Thoracic aorta (tissue), 2 donors: Measurements from ENCODE around the gene GEMIN2. TPM values are rescaled to one million over a fixed set of nuclear protein-coding genes. Genes with fewer than 3 reads are reported as not detected.
"Not testable (repeated sequence)": the region's sequence is repeated elsewhere in the genome, so short reads cannot be mapped to it uniquely, and the experiment has no call there.

ENCODE experiments used
- ATAC-seq: fragments of 150-250 bp; one replicate; pipeline ENCODE4 v1.8.0; 2017; ENCODE audit warnings: low read depth; ENCODE audit not compliant: insufficient number of reproducible peaks, low FRiP score
- DNase-seq: peaks from one replicate; pipeline ENCODE4 v3.0.0-alpha.2; 2020; ENCODE audit warnings: low spot score
- H3K27ac ChIP-seq, 2 donors: fragments of 200-600 bp; sonication (generic); 1 replicate in 1 of 2; 2 replicates in 1 of 2; pipeline ENCODE4 v1.5.1; 2016; ENCODE audit warnings: mild to moderate bottlenecking in 2 of 2, moderate library complexity in 2 of 2
- H3K27me3 ChIP-seq: fragments of 200-600 bp; sonication (generic); replicated peaks from 2 replicates; pipeline ENCODE4 v1.6.0; 2016; ENCODE audit warnings: mild to moderate bottlenecking; ENCODE audit not compliant: insufficient read depth
- H3K36me3 ChIP-seq: fragments of 200-600 bp; sonication (generic); one replicate; pipeline ENCODE4 v1.5.1; 2016
- H3K4me1 ChIP-seq, 2 donors: fragments of 200-600 bp; sonication (generic); 1 replicate in 1 of 2; 2 replicates in 1 of 2; pipeline versions ENCODE4 v1.5.1 to v1.6.0; 2016; ENCODE audit warnings: low read depth in 2 of 2, mild to moderate bottlenecking in 1 of 2; ENCODE audit not compliant: control insufficient read depth in 1 of 2
- H3K4me3 ChIP-seq: fragments of 200-600 bp; sonication (generic); 2 replicates; pipeline ENCODE4 v1.5.1; 2016; ENCODE audit warnings: mild to moderate bottlenecking
- H3K9me3 ChIP-seq: fragments of 200-600 bp; sonication (generic); 2 replicates; pipeline ENCODE4 v1.5.1; 2016
- total RNA-seq, 2 donors: library from RNA; depleted of rRNA; stranded (reverse); fragments of >200 nt; gene quantifications; one replicate each; pipeline versions ENCODE4 v1.1.0 to v1.2.3, GENCODE V29; 2016
- TF ChIP-seq, protein P1 (sequence below): fragments of 200-600 bp; sonication (generic); IDR thresholded peaks from one replicate; pipeline ENCODE4 v1.5.1; 2019; ENCODE audit warnings: antibody characterized with exemption

The GEMIN2 gene
- total RNA-seq, 2 donors from 2014 or later: 7.6 to 9.5 TPM

DNA sequence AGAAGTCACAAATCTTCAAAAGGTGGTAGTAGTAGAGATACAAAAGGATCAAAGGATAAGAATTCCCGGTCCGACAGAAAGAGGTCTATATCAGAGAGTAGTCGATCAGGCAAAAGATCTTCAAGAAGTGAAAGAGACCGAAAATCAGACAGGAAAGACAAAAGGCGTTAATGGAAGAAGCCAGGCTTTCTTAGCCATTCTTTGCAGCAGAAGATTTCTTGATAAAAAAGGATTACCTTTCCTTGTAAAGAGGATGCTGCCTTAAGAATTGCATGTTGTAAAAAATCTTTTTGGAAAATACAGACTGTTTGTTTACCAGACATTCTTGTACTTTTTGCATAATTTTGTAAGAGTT is 67.5 kb downstream of the GEMIN2 start:
- TF ChIP-seq, protein P1, sequence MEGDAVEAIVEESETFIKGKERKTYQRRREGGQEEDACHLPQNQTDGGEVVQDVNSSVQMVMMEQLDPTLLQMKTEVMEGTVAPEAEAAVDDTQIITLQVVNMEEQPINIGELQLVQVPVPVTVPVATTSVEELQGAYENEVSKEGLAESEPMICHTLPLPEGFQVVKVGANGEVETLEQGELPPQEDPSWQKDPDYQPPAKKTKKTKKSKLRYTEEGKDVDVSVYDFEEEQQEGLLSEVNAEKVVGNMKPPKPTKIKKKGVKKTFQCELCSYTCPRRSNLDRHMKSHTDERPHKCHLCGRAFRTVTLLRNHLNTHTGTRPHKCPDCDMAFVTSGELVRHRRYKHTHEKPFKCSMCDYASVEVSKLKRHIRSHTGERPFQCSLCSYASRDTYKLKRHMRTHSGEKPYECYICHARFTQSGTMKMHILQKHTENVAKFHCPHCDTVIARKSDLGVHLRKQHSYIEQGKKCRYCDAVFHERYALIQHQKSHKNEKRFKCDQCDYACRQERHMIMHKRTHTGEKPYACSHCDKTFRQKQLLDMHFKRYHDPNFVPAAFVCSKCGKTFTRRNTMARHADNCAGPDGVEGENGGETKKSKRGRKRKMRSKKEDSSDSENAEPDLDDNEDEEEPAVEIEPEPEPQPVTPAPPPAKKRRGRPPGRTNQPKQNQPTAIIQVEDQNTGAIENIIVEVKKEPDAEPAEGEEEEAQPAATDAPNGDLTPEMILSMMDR: no peak
- DNase-seq: no peak
- Histone ChIP-seq H3K9me3 (no peaks in the 10 kb centered on the region), H3K4me1 (peaks cover 5 to 14% of the 10 kb centered on the region in 2 donors), H3K27ac (no peak overlapping the region), H3K36me3 (peaks cover 41% of the 10 kb centered on the region), H3K27me3 (no peaks in the 10 kb centered on the region), H3K4me3 (no peak overlapping the region)
- no peak for ATAC-seq

DNA sequence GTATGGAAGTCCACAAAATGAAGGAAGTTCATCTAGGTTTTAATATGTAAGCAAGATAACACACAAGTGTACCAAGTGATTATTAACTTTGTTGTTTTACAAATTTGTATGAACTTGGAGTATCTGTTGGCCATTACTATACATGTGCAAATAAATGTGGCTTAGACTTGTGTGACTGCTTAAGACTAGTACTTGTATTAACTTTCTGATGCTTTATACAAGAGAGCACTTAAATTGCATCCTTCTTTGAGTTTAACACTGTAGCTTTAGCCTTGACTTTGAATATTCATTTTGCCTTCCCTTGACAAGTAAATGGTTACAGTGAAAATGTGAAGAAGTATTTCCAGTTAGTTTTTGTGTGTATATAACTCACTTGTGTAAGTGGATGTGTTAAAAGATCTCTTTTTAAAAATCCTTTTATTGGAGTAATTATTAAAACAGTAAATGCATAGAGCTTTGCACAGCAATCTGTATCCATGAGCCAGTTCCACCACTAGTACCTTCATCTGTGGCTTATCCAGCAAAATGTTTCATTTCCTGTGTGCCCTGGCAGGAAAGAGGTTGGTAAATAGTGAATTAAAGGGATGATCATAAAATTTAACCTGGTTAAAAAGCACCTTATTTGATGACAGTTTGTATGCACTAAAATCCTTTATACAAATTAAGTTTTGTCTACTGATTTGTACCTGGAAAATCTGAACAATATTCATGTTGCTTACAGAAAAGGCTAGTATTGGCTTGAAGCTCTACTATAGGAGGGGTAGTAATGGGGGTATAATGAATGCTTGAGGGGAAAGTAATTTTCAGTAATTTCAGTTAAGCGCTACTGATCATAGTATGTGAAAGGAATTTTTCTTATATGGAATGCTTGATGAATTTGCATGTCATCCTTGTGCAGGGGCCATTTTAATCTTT is 68.9 kb downstream of the GEMIN2 start:
- Histone ChIP-seq H3K27me3 (no peaks in the 10 kb centered on the region), H3K27ac (no peak overlapping the region), H3K9me3 (no peaks in the 10 kb centered on the region), H3K4me3 (no peak overlapping the region), H3K4me1 (peaks cover 0 to 4% of the 10 kb centered on the region in 2 donors), H3K36me3 (peaks cover 28% of the 10 kb centered on the region)
- DNase-seq (no peak), ATAC-seq (no peak)
- TF ChIP-seq, protein P1: no peak

GRCh38 chr14:39183685-39184003 is 69.5 kb downstream of the GEMIN2 start:
- H3K36me3 ChIP-seq: peaks cover 23% of the 10 kb centered on the region
- H3K4me3 ChIP-seq, H3K4me1 ChIP-seq, H3K9me3 ChIP-seq, H3K27me3 ChIP-seq, ATAC-seq, H3K27ac ChIP-seq, DNase-seq: not testable (repeated sequence)

DNA sequence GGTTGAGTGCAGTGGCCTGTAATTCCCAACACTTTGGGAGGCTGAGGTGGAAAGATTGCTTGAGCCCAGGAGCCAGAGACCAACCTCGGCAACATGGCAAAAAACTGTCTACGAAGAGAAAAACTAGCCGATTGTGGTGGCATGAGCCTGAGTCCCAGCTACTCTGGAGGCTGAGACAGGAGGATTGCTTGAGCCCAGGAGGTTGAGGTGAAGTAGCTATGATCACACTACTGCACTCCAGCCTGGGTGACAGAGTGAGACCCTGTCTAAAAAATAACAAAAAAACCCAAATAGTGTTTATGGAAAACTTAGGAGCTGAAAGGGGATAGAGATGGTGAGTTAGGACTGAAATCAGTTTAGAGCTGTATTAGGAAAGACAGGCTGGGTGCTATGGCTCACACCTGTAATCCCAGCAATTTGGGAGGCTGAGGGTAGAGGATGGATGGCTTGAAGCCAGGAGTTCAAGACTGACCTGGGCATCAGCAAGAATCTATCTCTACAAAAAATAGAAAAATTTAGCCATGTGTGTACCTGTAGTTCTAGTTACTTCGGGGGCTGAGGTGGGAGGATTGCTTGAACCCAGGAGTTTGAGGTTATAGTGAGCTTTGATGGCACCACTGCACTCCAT is 70.6 kb downstream of the GEMIN2 start:
- no peak overlapping the region for H3K4me3 ChIP-seq
- H3K27me3 ChIP-seq: no peaks in the 10 kb centered on the region
- H3K27ac ChIP-seq: no peak overlapping the region
- TF ChIP-seq, protein P1: no peak
- no peak for ATAC-seq
- H3K9me3 ChIP-seq: no peaks in the 10 kb centered on the region
- peaks cover 0 to 4% of the 10 kb centered on the region in 2 donors for H3K4me1 ChIP-seq
- peaks cover 13% of the 10 kb centered on the region for H3K36me3 ChIP-seq
- DNase-seq: no peak

DNA sequence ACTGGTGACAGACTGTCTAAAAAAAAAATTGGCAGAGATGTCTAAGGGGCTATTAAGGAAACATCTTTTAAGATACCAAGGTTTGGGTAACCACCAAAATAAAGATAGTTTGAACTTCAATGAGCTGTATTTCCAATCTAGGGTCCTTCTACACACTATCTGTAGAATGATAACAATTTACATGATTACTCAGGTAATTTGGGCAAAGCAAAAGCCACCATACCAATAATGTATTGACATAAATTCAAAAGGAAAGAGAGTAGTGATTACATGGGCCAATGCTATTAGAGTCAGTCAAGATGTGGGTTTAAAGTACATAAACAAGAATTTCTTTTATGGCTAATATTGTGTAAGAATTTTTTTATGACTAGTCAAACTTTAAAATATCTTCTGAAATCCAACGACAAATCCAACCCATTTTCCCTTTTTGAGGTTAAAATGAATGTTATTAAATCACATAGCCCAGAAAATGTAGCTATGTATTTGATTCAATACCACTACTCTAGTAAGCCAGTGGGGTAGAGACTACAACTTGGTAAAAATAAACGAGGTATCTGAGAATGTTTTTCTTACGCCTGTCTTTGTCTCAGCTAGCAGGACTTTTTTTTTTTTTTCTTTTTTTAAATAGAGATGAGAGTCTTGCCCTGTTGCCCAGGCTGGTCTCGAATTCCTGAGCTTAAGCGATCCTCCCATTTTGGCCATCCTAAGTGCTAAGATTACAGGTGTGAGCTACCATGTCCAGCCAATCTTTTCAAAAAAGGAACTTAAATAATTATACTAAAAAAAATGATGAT is 71.3 kb downstream of the GEMIN2 start:
- H3K4me3 ChIP-seq: no peak overlapping the region
- TF ChIP-seq, protein P1: no peak
- ATAC-seq: no peak
- no peaks in the 10 kb centered on the region for H3K9me3 ChIP-seq
- no peaks in the 10 kb centered on the region for H3K27me3 ChIP-seq
- H3K36me3 ChIP-seq: peaks cover 10% of the 10 kb centered on the region
- H3K4me1 ChIP-seq: peaks cover 0 to 4% of the 10 kb centered on the region in 2 donors
- DNase-seq: no peak
- H3K27ac ChIP-seq: no peak overlapping the region

Other genes starting within 250 kb of the GEMIN2 start
- 100 to 1,000 TPM; 184 to 186 TPM for gene SEC23A, start 11.1 kb upstream of the GEMIN2 start, total RNA-seq
- 10 to 100 TPM; 22.8 to 23.2 TPM for gene TRAPPC6B, start 56.0 kb downstream of the GEMIN2 start, total RNA-seq
- 10 to 100 TPM; 33.0 to 61.0 TPM for gene PNN, start 60.9 kb downstream of the GEMIN2 start, total RNA-seq
- 10 to 100 TPM; 19.0 to 28.2 TPM for gene MIA2, start 119.6 kb downstream of the GEMIN2 start, total RNA-seq